MCF 10A (cell line): Measurements from ENCODE around the gene AJAP1. TPM values are rescaled to one million over a fixed set of nuclear protein-coding genes. Genes with fewer than 3 reads are reported as not detected.
"Not testable (repeated sequence)": the region's sequence is repeated elsewhere in the genome, so short reads cannot be mapped to it uniquely, and the experiment has no call there.

Experiments
- BruUV-seq: library from RNA; stranded (reverse); fragments of 400-500 nt; replicated peaks from 2 replicates; lab custom pipeline; 2021; lab: Mats Ljungman, UMichigan
- CTCF ChIA-PET: fragments of 300-600 bp; sonication (Branson Sonifier 250); formaldehyde crosslinking; extraction: SDS; loops from one replicate; lab custom pipeline; 2021; ENCODE audit warnings: antibody characterized with exemption, inconsistent platforms; lab: Yijun Ruan, JAX
- POLR2A ChIA-PET: fragments of 300-600, 350-650 bp; sonication (Branson Sonifier 250); formaldehyde crosslinking; extraction: SDS; loops from one replicate; lab custom pipeline; 2020; ENCODE audit warnings: antibody characterized with exemption, inconsistent platforms; lab: Yijun Ruan, JAX
- DNase-seq: peaks from one replicate; pipeline ENCODE4 v3.0.0-alpha.2; 2018; ENCODE audit not compliant: unreplicated experiment
- H3K27ac Mint-ChIP-seq: one replicate; pipeline ENCODE4 v1.8.0; 2022; ENCODE audit warnings: mild to moderate bottlenecking, low read depth, mixed read lengths; ENCODE audit not compliant: unreplicated experiment
- H3K27me3 Mint-ChIP-seq: one replicate; pipeline ENCODE4 v1.8.0; 2022; ENCODE audit warnings: mixed read lengths; ENCODE audit not compliant: insufficient read depth, unreplicated experiment
- H3K36me3 Mint-ChIP-seq: one replicate; pipeline ENCODE4 v1.8.0; 2022; ENCODE audit warnings: mild to moderate bottlenecking, moderate library complexity, mixed read lengths; ENCODE audit not compliant: insufficient read depth, unreplicated experiment
- H3K4me1 Mint-ChIP-seq: one replicate; pipeline ENCODE4 v1.8.0; 2022; ENCODE audit warnings: mixed read lengths; ENCODE audit not compliant: insufficient read depth, unreplicated experiment
- H3K4me3 Mint-ChIP-seq: one replicate; pipeline ENCODE4 v1.8.0; 2022; ENCODE audit warnings: mild to moderate bottlenecking, moderate library complexity, mixed read lengths; ENCODE audit not compliant: unreplicated experiment
- H3K9me3 Mint-ChIP-seq: one replicate; pipeline ENCODE4 v1.8.0; 2022; ENCODE audit warnings: mixed read lengths; ENCODE audit not compliant: unreplicated experiment
- intact Hi-C: fragments of 100-400 bp; cut with micrococcal nuclease; formaldehyde crosslinking; loops from 2 replicates; pipeline ENCODE4 v1.14.1; 2022
- total RNA-seq: library from RNA; stranded (reverse); gene quantifications from 2 replicates; pipeline ENCODE4 v1.2.3, GENCODE V29; 2022
- TF ChIP-seq, protein P1 (sequence below): fragments of 200-600 bp; IDR thresholded peaks from one replicate; pipeline ENCODE4 v1.8.0; 2022; ENCODE audit warnings: antibody characterized with exemption, mild to moderate bottlenecking; ENCODE audit not compliant: unreplicated experiment

The AJAP1 gene
- total RNA-seq, 1 experiment from 2014 or later, result not detected

DNA sequence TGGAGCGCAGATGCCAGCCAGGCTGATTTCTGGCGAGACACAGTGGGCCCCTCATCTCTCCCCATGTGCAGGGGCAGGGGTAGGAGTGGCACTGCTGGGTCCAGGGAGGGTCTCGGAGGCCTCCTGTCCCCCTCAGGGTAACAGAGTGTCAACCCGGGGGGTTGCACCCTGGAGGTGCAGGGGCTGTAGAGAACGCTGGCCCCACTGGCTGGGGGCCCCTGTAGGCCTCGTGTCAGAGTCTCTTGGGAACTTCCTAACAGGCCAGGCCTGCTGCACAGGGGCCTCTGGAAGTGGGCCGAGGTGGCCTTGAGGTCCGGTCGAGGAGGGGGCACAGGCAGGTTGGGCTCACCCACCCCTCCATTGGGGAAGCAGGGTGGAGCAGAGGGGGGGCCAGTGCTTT, 38.9 kb upstream of the AJAP1 start:
- ChIA-PET POLR2A (interaction anchor here (0.6 kb wide), 1 partner anchor 1112 kb away, joined by 4 read pairs; no protein-coding TSS in a partner anchor), CTCF (interaction anchor here (1.3 kb wide), 1 partner anchor 25 kb away, joined by 3 read pairs; no protein-coding TSS in a partner anchor)
- no peak for DNase-seq
- no peaks in the 10 kb centered on the region for H3K27me3 Mint-ChIP-seq
- TF ChIP-seq, protein P1, sequence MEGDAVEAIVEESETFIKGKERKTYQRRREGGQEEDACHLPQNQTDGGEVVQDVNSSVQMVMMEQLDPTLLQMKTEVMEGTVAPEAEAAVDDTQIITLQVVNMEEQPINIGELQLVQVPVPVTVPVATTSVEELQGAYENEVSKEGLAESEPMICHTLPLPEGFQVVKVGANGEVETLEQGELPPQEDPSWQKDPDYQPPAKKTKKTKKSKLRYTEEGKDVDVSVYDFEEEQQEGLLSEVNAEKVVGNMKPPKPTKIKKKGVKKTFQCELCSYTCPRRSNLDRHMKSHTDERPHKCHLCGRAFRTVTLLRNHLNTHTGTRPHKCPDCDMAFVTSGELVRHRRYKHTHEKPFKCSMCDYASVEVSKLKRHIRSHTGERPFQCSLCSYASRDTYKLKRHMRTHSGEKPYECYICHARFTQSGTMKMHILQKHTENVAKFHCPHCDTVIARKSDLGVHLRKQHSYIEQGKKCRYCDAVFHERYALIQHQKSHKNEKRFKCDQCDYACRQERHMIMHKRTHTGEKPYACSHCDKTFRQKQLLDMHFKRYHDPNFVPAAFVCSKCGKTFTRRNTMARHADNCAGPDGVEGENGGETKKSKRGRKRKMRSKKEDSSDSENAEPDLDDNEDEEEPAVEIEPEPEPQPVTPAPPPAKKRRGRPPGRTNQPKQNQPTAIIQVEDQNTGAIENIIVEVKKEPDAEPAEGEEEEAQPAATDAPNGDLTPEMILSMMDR, result no peak
- H3K4me3 Mint-ChIP-seq, result no peak overlapping the region
- H3K36me3 Mint-ChIP-seq, result no peaks in the 10 kb centered on the region
- no peak overlapping the region for H3K27ac Mint-ChIP-seq
- H3K9me3 Mint-ChIP-seq, result no peaks in the 10 kb centered on the region
- no TSS peak for BruUV-seq
- intact Hi-C loops, result no loop called here
- no peaks in the 10 kb centered on the region for H3K4me1 Mint-ChIP-seq

DNA sequence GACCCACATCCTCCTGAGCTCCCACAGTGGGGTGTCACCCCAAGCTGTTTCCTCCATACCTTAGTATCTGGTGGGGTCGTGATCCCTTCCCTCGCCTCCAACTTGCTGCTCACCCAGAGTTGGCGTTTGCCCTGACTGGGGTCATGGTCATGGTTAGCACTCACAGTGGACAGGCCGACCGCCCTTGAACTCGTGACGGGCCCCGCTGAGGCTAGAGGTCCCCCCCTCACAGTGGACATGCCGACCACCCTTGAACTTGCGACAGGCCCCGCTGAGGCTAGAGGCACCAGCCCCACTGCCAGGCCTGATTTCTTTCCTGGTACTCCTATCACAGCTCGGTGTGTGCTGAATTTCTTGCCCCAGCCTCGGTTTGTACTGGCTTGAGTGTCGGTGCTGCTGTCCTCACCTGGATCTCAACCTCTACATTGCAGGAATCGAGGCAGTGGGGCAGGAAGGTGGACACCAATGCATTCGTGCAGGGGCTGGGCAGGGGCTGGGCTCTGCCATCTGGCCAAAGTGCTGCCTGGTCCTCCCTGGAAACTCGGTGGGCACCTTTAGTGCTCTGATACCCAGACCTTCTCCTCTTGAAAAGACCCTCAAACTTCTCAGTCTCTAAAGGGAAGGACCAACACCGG, 37.5 kb upstream of the AJAP1 start:
- no peak overlapping the region for H3K4me3 Mint-ChIP-seq
- H3K27ac Mint-ChIP-seq, result no peak overlapping the region
- BruUV-seq, result no TSS peak
- ChIA-PET POLR2A (no interaction called here), CTCF (no interaction called here)
- no peaks in the 10 kb centered on the region for H3K9me3 Mint-ChIP-seq
- H3K27me3 Mint-ChIP-seq, result no peaks in the 10 kb centered on the region
- no peak for DNase-seq
- TF ChIP-seq, protein P1, result no peak
- H3K36me3 Mint-ChIP-seq, result no peaks in the 10 kb centered on the region
- intact Hi-C loops, result no loop called here
- H3K4me1 Mint-ChIP-seq, result no peaks in the 10 kb centered on the region

DNA sequence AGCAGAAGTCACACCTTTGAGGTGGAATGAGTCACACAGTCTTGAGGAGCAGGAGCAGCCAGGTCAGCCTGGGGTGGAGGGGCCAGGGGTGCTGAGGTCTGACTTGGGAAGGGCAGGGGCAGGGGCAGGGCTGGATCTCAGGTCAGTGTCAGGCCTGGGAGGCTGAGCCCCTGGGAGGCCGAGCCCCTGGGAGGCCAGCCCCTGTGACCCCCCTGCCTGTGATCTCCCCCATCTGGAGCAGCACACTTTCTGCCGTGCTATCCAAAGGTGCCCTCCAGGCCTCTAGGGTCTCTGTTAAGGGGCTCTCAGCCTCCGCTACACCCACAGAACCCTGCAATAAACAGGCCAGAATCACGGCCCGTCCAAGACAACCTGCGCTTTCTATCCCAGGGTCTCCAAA, 36.9 kb upstream of the AJAP1 start:
- TF ChIP-seq, protein P1, result no peak
- intact Hi-C loops, result no loop called here
- no TSS peak for BruUV-seq
- CTCF ChIA-PET, result no interaction called here
- no peak overlapping the region for H3K4me3 Mint-ChIP-seq
- no peak for DNase-seq
- H3K27me3 Mint-ChIP-seq, result no peaks in the 10 kb centered on the region
- H3K36me3 Mint-ChIP-seq, result no peaks in the 10 kb centered on the region
- H3K9me3 Mint-ChIP-seq, result no peaks in the 10 kb centered on the region
- POLR2A ChIA-PET, result no interaction called here
- H3K4me1 Mint-ChIP-seq, result no peaks in the 10 kb centered on the region
- H3K27ac Mint-ChIP-seq, result no peak overlapping the region

DNA sequence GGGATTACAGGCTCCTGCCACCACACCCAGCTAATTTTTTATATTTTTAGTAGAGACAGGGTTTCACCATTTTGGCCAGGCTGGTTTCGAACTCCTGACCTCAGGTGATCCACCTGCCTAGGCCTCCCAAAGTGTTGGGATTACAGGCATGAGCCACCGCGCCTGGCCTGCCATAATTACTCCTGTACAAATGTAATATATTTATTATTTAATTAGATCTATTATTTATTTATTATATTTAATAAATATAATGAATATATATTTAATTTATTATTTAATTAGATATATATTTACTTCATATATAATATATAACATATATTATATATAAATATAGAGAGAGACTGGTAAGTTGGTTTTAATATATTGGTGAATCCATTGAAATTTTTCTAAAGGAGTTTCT, 35.6 kb upstream of the AJAP1 start:
- H3K4me3 Mint-ChIP-seq, CTCF ChIA-PET, BruUV-seq, intact Hi-C loops, H3K4me1 Mint-ChIP-seq, H3K9me3 Mint-ChIP-seq, H3K27me3 Mint-ChIP-seq, POLR2A ChIA-PET, H3K27ac Mint-ChIP-seq, DNase-seq, H3K36me3 Mint-ChIP-seq: not testable (repeated sequence)
